NT2/D1 (cell line): ENCODE results near the gene SAMD3.

ENCODE experiments used
- YY1 ChIP-seq: IDR thresholded peaks from 2 replicates; pipeline ENCODE4 v1.6.1; 2011; ENCODE audit not compliant: insufficient read length, insufficient read depth
- ZNF274 ChIP-seq: IDR thresholded peaks from 2 replicates; pipeline ENCODE4 v1.6.1; 2011; ENCODE audit warnings: mild to moderate bottlenecking, low read depth, low read length

- TF ChIP-seq YY1: no peak
- TF ChIP-seq ZNF274: no peak
These were observed 102.0 kb downstream of the SAMD3 start for GRCh38 chr6:130120731-130121130.
